ENCODE measurements around the gene HRH2.
"Not testable (repeated sequence)": the region's sequence is repeated elsewhere in the genome, so short reads cannot be mapped to it uniquely, and the experiment has no call there.

Gene HRH2

DNA sequence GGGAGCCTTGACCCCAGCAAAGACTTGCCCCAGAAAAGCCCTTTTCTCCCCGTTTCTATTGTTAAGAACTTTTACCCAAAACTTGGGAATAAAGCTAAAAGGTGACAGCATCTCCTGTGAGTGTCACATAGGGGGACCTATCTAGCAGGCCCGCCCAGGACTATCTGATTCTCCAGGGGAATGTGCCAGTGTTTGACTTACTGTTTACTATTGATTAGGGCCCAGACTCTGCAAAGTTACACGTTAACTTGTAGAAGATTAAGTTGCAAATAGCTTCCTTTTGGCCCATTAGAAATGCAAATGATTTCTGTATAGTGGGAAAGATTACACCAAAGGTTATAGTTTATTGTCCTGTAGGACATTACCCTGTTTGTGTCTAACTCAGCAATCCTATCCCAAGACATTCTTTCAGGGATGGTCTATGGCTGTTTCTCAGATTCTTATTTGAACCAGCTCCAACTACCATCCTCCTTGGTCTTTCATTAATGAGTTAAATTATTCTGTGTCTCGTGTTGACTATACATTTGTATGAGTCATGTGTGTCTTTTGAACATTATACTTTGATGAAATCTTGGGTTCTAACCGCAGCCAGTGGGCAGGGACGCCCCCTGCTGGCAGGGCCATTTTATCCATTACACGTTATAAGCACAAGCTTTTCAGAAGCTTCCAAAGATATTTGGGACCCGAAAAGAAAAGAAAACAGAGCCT lies 60.7 kb downstream of the HRH2 start:
- peak; percentile 64 for DNase-seq

DNA sequence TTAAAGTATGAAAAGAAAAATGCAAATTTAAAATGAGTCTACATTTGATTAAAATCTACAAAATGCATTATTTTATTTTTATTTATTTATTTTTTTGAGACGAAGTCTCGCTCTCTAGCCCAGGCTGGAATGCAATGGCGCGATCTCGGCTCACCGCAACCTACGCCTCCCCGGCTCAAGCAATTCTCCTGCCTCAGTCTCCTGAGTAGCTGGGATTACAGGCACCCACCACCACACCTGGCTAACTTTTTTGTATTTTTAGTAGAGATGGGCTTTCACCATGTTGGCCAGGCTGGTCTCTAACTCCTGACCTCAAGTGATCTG lies 61.2 kb downstream of the HRH2 start:
- not testable (repeated sequence) for DNase-seq

DNA sequence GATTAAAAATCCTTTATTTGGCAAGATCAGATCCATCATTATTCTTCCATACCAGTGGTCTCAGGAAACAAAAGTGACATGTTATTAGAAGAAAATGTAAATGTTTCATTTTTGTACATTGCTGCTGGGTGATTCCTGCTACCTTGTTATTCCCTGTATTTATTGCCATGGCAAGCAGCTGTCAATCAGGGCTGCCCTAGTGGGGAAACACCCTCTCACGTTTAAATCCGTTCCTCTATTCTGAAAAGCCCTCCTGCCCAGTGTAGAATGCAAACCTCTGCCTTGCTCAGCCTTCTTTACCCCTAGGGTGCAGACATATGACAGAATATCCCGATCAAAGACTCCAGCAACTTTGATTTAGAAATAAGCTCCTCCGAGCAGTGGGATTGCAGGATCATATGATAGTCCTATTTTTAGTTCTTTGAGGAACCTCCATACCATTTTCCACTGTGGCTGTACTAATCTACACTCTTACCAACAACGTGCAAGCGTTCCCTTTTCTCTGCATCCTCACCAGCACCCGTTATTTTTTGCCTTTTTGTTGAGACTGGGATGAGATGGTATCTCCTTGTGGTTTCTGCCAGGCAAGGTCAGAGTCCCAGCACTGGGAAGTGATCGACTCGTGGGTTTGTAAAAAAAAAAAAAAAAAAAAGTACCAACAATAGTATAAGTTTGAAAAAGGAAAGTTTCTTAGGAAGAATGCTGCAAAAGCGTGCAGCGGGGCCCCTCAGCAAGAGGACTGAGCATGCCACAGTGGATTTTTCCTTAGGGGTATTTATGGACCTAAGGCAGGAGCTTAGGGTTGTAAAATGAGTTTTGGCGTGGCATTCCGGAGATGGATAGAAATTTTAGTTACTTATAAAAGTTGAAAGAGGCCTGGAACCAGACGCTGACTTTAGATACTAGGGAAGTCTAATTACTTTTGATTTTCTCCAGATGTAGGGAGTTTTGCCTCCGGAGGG lies 66.7 kb downstream of the HRH2 start:
- DNase-seq = peak; percentile 35

DNA sequence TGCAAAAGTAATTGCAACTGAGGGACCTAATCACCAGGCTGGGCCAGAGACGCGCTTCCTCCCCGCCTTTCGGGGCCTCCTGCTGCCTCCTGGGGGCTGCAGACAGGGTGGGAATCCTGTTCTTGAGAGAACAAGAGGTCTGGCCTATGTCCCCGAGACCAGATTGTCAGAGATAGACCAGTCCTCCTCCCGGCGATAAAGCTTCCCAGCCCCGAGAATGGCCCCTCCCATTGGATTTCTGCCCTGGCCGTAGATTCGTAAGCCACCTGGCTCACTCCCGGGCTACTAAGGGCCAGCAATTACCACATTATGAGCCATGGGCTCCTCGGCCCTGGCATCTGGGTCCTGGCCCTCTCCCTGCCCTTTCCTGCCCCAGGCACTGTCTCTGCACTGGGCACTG lies 70.4 kb downstream of the HRH2 start:
- DNase-seq = no peak

DNA sequence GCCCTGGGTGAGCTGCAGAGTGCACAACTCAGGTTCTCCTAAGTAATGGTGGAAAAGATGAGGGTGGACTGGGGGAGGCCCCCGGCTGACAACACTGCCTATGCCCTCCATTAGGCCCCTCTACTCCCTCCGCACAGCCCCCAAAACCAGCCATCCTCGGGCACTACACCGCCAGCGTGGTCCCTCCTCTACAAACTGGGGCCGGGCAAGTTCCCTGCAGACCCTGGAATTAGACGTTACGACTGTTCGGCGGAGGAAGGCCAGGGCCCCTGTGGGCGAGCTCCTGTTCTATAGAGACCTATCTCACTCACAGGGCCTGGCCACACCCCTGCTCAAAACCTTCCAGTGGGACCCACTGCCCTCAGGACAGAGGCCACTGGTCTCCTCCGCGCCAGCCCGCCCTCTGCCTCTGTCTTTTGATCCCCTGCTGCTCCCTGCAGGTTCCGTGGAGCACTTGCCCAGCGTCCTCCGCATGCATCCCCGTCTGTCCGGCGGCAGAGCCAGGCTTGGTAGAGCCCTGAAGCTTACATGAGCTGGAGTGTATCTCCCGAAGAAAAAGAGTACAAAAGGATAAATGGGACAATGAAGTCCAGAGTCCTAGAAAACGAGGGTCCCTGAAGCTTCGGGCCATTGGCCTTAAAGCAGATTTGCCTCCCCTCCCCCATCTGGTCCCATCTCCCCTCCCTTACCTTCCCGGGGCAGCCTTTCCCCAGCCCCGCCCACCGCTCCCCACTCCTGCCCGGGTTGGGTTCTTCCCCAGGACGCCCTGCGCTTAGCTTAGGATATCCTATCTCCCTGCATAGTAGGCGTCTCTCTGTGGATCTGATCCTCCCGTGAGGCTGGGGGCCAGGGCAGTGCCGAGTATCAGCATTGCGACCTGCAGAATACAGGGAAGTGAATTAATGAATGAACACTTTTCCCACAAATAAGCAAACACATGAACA lies 71.3 kb downstream of the HRH2 start:
- peak; percentile 43 for DNase-seq

DNA sequence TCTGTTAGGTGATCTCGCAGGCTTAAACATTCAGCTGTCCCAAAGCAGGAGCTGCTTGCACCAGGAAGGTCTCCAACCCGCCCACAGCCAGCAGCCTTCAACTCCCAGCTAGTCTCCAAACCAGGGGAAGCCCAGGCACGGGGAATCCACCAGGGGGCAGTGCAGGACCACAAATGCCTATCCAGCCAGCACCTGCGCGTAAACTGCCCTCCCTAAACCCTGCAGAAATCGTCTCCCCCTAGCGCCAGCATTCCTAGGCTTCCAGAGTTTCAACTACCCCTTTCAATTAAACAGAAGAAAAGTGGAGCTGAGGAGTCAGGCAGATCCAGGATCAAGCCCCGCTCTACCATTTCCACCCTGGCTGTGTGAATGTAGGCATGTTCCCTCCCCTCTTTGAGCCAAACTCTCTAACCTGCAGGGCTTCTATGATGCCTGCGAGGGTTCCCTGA lies 72.0 kb downstream of the HRH2 start:
- peak; percentile 92 for DNase-seq

DNA sequence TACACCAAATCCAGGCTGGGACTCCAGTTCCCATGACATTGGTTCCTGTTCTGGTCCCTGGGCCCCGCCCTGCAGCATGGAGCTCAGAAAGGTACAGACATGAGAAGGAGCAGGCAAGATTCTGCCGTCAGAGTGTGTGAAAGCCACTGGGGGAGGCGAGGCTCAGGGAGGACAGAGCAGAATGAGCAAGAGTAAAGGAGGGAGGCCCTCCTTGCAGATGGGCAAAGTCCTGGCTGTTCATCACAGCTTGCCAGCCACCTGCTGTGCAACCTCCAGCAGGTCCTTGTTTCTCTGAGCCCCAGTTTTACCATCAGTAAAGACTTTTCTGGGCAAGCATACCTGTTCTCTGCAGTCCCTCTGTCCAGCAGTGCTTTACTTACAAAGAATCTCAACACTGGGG lies 73.3 kb downstream of the HRH2 start:
- no peak for DNase-seq

DNA sequence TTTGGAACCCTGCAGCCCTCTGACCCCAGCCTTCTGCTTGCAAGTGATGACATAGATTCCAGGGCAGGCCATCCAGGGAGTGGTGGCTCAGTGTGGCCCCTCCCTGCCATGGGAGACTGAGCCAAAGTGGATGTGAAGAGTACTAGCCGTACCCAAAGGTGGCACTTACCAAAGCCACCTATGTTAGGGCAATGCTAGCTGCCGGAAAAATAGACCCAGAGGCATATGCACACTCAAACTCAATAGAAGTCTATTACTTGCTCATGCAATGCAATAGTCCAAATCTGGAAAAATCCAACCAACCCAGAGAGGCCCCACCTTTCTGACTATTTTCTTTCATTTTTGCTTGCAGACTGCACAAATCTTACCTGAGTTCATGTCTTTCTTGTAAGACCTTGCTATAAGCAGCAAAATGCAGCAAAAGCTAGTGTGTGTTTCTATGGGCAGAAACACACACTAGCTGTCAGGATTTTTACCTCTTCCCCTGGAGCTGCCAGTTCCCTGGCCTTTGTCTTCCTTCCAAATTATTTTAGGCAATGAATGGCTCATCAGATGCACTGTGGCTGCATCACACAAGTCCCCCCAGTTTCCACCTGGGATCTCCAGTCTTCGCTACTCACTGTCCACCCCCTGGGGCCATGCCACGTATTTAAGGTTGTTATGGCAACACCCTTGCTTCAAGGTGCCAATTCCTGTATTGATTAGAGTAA lies 74.0 kb downstream of the HRH2 start:
- DNase-seq = no peak

DNA sequence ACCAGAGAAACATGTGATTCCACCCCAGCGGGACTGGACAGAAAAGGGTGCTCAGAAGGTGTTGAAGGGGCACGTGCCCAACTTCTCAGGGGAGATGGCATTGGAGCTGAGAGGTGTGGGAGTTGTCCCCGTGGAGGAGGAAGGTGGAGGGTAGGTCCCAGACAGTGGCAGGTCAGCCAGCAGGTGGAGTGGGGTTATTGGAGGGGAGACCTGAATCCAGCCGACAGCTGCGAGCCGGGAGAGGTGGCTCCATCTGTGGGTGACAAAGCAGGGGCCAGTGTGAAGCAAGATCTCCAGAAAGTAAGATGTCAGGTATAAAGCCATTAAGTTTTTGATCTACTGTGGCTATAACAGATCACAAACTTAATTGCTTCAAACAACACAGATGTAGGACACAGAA lies 75.1 kb downstream of the HRH2 start:
- peak; percentile 3 for DNase-seq

DNA sequence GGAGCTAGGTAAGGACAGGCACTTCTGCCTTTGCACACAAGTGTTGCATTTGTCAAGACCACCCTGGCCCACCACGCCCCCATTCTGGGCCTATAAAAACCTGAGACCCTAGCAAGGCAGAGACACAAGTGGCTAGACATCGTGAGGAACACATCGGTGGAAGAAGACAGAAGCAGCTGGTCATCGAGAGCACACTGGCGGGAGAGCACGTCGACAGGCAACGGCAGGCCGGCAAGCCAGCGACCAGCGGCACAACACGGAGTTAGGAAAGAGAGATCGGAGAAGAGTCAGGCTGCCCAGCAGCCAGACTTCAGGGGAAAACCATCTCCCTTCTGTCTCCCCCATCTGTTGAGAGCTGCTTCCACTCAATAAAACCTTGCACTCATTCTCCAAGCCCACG lies 76.1 kb downstream of the HRH2 start:
- DNase-seq = no peak

DNA sequence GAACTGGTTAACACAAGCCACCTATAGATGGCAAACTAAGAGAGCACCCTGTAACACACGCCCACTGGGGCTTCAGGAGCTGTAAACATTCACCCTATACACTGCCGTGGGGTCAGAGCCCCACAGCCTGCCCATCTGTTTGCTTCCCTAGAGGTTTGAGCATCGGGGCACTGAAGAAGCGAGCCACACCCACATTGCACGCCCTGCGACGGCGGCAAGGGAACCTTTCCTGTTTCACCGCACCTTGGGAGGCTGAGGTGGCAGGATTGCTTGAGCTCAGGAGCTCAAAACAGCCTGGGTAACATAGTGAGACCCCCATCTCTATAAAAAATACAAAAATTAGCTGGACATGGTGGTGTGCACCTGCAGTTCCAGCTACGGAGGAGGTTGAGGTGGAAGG lies 76.6 kb downstream of the HRH2 start:
- peak; percentile 44 for DNase-seq

DNA sequence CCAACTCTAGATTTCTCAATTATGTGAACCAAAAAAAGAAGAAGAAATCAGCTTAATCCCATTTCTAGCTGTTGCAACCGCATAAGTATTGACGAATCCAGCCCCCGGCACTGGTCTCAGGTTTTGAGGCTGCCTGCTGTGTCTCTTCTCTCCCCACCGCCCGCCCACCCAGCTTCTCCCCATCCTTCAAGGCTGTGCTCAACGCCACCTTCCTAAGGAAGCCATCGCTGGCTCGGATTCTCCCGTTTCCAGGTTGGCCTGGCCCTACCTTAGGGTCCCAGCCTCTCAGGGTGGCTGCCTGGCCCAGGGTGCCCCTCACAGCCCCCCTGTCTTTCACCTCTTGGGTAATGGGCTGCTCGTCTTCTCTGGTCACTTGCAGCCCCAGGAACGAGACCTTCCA lies 77.8 kb downstream of the HRH2 start:
- DNase-seq = no peak

DNA sequence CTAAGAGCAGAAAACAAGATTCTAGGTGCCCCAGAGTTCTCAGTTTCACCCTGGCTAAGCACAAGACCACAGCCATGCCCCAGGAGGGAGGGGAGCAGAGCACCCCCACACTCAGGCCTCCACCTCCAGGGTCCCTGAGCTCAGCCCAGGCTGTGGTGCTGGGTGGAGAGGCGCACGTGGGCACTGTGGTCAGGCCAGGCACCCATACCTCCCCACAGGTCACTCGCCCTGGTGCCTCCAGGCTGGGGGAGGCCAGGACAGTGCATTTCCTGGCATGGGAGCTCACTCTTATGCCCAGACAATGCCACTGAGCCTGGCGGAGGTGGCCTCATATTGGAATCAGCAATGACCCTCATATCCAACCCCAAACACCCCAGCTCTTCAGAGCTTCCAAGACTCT lies 78.8 kb downstream of the HRH2 start:
- no peak for DNase-seq

DNA sequence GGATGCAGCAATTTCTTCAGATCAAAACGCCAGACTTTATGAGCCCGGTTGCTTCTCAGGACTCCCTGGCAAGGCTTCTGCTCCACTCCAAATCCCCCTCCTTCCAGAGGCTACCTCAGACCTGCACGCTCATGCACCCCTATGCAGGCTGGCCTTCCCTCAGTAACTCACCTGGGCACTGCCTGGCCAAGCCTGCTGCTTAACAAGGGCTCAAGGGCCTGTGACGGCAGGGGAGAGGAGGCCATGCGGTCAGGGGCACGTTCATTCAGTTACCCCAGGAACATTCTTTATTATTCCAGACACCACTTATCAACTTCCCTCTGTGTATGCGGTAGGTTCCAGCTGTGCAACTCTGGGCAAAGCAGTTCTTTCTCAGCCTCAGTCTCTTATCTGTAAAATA lies 79.6 kb downstream of the HRH2 start:
- DNase-seq = no peak

DNA sequence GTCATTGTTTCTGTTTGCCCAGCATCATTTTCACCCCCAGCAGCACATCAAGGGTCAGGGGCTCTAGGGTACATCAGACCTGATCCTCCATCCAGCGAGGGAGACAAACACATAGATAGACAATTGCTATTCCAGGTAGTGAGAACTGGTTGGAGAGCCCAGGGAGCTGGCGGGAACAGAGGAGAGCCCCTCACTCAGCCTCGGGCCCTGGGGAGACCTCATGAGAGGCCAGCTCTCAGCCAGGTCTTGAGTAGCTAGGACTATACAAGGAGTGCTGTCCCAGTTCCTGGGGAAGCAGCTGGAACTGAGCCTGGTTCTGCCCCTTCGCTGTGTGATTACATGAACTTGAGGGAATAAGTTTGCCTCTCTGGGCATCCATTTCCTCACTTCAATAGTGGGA lies 80.3 kb downstream of the HRH2 start:
- DNase-seq = no peak

DNA sequence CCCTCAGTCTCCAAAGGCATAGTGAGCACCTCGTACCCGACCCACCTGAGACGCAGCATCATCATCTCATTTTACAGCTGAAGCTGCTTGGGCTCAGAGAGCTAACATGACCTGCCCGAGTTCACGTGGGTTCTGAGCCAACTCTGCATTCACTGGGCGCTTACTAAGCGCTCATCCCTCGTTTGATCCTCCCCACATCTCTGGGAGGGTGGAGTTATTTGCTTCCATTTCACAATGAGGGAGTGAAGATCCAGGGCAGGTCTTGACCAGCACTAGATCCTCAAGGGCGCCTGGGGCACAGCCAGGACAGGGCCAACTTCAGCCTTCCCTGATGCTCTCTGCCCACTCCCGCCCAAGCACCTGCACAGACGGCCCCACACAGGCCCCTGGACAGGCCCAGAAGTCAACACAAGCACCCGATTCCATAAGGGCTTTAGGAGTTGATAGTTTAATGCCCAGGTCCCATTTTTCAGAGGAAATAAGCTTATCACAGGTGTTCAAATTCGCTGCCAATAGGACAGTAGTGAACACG lies 80.8 kb downstream of the HRH2 start:
- DNase-seq = no peak

DNA sequence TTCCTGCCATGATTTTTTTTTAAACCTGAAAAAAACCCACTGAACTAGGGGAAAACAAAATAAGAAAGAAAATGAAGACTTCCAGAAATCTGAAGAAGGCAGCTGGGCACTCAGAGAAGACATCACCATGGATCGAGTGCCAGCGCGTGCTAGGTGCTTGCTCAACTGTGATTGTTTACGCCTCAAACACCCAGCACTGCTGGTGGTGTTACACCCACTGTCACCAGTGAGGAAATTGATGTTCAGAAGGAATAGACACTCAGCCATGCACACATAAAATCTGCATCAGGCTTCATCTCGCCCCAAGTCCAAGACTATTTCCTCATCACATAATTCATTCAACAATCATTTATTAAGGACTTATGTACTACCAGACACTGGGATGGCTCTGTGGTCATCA lies 82.1 kb downstream of the HRH2 start:
- no peak for DNase-seq

DNA sequence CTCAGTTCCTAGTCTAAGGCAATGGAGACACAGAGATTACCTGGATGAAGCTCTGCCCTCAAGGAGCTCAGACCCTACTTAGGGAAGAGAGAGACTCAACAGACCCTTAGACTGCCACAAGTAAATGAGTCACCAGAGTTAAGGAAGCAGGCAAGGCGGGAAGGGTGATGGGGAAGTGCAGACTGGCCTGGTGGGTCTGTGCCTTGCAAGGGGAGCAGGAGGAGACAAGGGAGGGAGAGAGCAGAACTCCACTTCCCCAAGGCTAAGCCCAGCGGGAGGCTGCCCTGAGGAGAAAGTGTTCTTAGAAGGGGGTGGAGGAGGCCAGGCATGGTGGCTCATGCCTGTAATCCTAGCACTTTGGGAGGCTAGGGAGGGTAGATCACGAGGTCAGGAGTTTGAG lies 83.7 kb downstream of the HRH2 start:
- no peak for DNase-seq

DNA sequence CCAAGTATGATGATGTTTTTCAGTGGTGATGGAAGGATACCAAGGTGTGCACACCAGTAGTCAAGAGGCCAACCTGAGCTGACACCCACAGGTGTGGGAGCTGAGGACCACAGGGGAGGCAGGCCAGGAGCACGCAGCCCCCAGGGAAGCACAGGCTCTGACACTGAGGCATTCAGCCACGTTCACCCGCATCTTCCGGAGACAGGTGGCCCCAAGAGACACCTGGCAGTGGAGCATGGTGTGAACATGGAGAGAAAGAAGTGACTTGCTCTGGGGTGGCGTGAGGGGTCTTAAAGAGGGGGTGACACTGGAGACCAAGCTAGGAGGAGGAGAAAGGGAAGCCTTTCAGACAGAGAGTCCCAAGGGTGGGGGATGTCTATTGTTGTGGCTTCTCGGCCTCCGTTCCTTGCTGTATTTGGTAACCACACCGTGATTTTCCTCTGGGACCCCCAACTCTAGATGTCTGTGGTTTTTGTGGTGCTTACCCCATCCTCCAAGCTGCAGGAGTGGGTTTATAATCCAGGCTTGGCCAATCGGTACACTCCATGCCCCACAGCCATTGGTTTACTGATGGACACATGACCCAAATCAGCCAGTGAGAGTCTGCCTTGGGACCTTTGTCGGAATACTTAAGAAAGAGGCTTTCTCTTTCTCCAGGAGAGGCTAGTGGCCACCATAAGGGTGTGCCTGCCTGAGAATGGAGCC lies 84.6 kb downstream of the HRH2 start:
- DNase-seq = no peak

DNA sequence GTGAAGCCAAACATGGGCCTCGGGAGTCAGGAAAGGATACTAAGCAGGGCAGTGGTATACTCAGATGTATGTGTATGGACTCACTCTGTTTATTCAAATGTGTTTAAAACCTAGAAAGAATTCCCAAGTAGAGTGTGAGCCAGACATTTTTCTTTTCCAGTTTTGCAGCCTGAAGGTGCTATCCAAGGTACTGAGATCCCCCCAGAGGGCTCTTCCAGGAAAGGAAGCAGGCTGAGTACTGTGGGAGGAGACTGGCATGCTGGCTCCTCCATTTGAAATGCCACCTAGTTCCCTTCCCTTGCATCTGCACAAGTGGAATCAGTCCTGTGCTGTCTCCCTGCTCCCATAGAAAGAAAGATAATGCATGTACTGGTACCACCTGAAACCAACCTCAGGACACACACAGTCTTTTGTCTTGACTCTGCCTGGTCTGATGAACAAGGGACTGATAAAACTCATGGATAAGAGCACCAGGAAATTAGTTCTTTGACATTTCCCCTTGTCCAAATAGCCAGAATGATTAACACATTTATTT lies 85.9 kb downstream of the HRH2 start:
- no peak for DNase-seq

DNA sequence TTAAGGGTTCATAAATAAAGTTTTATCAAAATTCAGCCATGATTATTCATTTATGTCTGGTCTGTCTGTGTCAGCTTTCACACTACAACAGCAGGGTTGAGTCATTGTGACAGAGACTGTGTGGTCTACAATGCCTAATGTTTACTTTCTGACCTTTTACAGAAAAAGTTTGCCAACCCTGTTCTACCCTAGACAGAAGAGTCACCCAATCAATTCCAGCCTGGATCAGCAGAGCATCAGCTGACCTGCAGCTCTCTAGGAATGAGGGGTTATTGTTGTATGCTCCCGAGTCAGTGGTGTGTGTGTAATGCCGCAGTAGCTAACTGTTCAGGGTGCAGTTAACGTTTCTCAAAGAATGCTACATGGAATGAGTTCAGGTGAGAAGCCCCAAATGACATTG lies 87.3 kb downstream of the HRH2 start:
- DNase-seq = no peak

All from NCI-H82 (cell line).